Activated naive CD4-positive, alpha-beta T cell treated with anti-CD3 and anti-CD28 coated beads, Interleukin-2, amount 50 U/mL, for 24 hours (primary cell): ENCODE measurements around the gene SLC38A1.

Experiments
- H3K27ac Mint-ChIP-seq: one replicate; pipeline ENCODE4 v1.8.0; 2021; ENCODE audit warnings: mild to moderate bottlenecking, mixed read lengths
- H3K27me3 Mint-ChIP-seq: one replicate; pipeline ENCODE4 v1.8.0; 2021; ENCODE audit warnings: mixed read lengths
- H3K36me3 Mint-ChIP-seq: one replicate; pipeline ENCODE4 v1.8.0; 2021; ENCODE audit warnings: mixed read lengths
- H3K4me1 Mint-ChIP-seq: one replicate; pipeline ENCODE4 v1.8.0; 2021; ENCODE audit warnings: mixed read lengths
- H3K4me3 Mint-ChIP-seq: one replicate; pipeline ENCODE4 v1.8.0; 2021; ENCODE audit warnings: mild to moderate bottlenecking, mixed read lengths
- H3K9me3 Mint-ChIP-seq: one replicate; pipeline ENCODE4 v1.8.0; 2021; ENCODE audit warnings: mixed read lengths

SLC38A1 gene

DNA sequence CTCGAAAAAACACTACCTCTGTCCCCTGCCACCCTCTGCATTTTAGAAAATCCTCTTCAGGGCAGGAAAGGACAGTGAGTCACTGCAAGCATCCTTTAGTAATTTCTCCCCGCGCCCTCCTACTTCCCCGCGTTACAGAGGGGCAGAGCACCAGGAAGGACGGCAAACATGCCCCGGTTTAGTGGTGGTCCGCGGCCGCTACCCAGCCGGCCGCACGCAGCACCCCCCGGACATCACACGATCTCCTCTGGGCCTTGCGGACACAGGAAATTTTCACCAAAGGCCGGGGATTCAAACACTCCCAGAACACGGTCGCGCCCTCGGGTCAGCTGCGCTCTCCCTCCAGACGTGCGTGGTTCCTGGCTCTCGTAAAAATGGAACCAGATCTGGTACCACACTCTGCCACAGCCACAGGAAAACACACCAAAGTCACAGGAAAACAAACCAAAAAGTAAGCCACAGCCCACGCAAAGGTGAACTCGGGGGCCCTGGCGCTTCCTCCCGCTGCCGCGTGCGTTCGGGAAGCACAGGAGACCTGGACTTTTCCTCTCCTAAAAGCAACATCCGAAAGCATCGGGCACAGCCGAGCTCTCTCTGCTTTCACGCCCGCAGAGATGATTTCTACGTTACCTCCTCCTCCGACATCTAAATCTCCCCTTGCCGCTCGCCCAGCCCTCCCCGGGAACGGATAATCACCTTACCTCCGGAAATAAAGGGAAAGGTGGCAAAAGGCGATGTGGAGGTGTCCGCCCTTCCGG lies 839 bp downstream of the SLC38A1 start:
- Mint-ChIP-seq H3K4me3 (no peak overlapping the region), H3K36me3 (peaks cover 9% of the 10 kb centered on the region), H3K27me3 (no peaks in the 10 kb centered on the region), H3K27ac (no peak overlapping the region), H3K9me3 (no peaks in the 10 kb centered on the region), H3K4me1 (peaks cover 27% of the 10 kb centered on the region)

GRCh38 chr12:46267575-46267824 lies 1.3 kb downstream of the SLC38A1 start:
- H3K4me1 Mint-ChIP-seq, result peaks cover 22% of the 10 kb centered on the region
- peaks cover 11% of the 10 kb centered on the region for H3K36me3 Mint-ChIP-seq
- no peak overlapping the region for H3K4me3 Mint-ChIP-seq
- H3K27ac Mint-ChIP-seq, result no peak overlapping the region
- H3K9me3 Mint-ChIP-seq, result no peaks in the 10 kb centered on the region
- H3K27me3 Mint-ChIP-seq, result no peaks in the 10 kb centered on the region

GRCh38 chr12:46266869-46267574 lies 1.8 kb downstream of the SLC38A1 start:
- Mint-ChIP-seq H3K4me1 (peaks cover 18% of the 10 kb centered on the region), H3K27ac (no peak overlapping the region), H3K27me3 (no peaks in the 10 kb centered on the region), H3K4me3 (no peak overlapping the region), H3K9me3 (no peaks in the 10 kb centered on the region), H3K36me3 (peaks cover 11% of the 10 kb centered on the region)

DNA sequence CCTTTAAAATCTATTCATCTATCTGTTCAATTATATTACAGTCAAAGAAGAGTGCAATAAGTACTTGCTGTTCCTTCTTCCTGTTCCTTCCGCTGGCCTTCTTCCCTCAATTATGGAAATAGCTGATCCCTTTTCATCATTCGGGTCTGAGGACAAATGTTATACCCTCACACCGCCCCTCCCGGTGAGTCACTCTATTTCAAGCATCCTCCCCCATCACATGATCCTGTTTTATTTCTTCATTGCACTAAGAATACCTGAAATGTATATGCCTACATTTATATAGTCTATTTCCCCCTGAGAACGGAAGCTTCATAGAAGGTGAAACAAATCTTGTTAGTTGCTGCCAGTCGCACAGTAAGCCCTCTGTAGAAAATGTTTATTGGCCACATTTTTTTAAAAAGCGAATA lies 2.5 kb downstream of the SLC38A1 start:
- no peak overlapping the region for H3K4me3 Mint-ChIP-seq
- no peaks in the 10 kb centered on the region for H3K27me3 Mint-ChIP-seq
- H3K4me1 Mint-ChIP-seq, result peaks cover 11% of the 10 kb centered on the region
- H3K27ac Mint-ChIP-seq, result no peak overlapping the region
- H3K9me3 Mint-ChIP-seq, result no peaks in the 10 kb centered on the region
- peaks cover 11% of the 10 kb centered on the region for H3K36me3 Mint-ChIP-seq

GRCh38 chr12:46265734-46266133 lies 3.1 kb downstream of the SLC38A1 start:
- Mint-ChIP-seq H3K27me3 (no peaks in the 10 kb centered on the region), H3K36me3 (peaks cover 11% of the 10 kb centered on the region), H3K4me3 (no peak overlapping the region), H3K27ac (no peak overlapping the region), H3K4me1 (peaks cover 5% of the 10 kb centered on the region), H3K9me3 (no peaks in the 10 kb centered on the region)

DNA sequence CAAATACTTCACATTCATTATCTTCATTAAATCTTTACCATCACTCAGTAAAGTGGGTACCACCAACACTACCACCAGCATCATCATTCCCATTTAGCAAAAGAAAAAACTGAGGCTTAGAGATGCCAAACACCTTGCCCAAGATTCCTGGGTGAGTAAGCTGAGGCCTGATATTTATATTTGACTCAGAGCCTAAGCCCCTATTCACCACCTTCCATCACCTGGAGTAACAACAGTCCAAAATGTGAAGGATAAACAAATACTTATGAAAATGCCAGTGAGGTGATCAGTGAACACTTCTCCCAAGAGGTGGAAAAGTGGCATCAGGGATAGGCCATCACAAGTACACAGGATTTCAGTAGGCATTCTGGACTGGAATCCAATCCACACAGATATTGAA lies 3.7 kb downstream of the SLC38A1 start:
- Mint-ChIP-seq H3K4me1 (peaks cover under 1% of the 10 kb centered on the region), H3K27me3 (no peaks in the 10 kb centered on the region), H3K9me3 (no peaks in the 10 kb centered on the region), H3K36me3 (peaks cover 11% of the 10 kb centered on the region), H3K4me3 (no peak overlapping the region), H3K27ac (no peak overlapping the region)

DNA sequence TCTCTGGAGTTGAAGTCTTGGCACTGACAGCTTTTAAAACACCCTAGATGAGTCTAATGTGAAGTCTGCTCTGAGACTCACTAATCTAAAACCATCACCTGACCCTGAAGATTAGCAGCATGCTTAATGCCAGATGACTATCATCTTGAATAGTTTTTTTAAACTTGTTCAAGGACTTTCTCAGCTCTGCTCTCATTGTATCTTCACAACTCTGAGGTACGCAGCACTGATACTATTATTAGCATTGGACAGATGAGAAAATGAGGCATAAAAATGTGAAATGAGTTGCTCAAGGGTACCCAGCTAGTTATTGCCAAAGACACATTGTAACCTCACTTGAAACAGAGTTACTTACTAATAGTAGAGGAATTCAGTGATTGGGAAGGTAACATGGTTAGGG lies 4.8 kb downstream of the SLC38A1 start:
- Mint-ChIP-seq H3K4me3 (peak overlapping the region; percentile 81), H3K9me3 (no peaks in the 10 kb centered on the region), H3K27me3 (no peaks in the 10 kb centered on the region), H3K36me3 (peaks cover 11% of the 10 kb centered on the region), H3K4me1 (peaks cover 1% of the 10 kb centered on the region), H3K27ac (peak overlapping the region; percentile 78)

DNA sequence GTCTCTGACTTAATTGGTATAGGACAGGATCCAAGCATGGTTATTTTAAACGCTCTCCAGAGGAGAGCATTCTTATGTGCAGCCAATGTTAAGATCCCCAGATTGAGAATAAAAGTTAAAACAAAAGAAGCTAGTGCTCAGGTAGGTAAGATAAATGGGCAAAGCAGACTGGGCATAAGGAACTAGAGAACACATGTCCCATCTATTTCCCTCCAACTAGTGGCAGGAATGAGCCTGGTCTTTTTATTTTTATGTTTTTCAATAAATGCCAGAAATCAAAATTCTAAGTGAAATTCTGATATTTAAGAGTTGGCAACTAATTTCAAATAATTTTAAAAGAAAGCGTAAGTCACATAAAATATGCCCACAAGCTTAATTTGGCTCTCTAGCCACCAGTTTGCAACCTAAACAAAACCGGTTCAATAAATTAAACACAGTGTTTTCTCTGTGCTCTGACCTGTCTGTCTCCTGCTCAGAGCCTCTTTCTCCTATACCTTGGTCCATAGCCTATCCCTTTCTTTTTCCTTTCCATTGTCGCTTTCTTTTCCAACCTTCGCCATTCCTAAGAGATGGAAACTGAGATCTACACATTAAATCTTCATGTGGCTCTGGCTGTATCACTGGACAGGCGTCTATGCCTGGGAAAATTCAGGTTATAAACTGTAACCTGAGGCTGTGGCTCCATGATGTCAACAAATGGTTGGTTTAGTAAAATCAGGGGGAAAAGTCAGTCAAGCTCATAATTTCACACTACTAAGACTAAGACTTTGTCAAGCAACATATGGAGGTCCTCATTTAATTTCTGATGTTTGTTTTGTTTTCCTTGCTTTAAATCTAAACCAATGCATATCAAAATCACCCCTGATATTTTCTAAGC lies 5.5 kb downstream of the SLC38A1 start:
- Mint-ChIP-seq H3K4me3 (peak overlapping the region; percentile 81), H3K36me3 (peaks cover 9% of the 10 kb centered on the region), H3K27ac (peak overlapping the region; percentile 78), H3K27me3 (no peaks in the 10 kb centered on the region), H3K9me3 (no peaks in the 10 kb centered on the region), H3K4me1 (peaks cover 7% of the 10 kb centered on the region)

- H3K4me1 Mint-ChIP-seq, result peaks cover 24% of the 10 kb centered on the region
- H3K9me3 Mint-ChIP-seq, result no peaks in the 10 kb centered on the region
- H3K36me3 Mint-ChIP-seq, result peaks cover 11% of the 10 kb centered on the region
- no peak overlapping the region for H3K4me3 Mint-ChIP-seq
- H3K27me3 Mint-ChIP-seq, result no peaks in the 10 kb centered on the region
- peak overlapping the region; percentile 27 for H3K27ac Mint-ChIP-seq
Observed at GRCh38 chr12:46261646-46262045, 7.2 kb downstream of the SLC38A1 start.

DNA sequence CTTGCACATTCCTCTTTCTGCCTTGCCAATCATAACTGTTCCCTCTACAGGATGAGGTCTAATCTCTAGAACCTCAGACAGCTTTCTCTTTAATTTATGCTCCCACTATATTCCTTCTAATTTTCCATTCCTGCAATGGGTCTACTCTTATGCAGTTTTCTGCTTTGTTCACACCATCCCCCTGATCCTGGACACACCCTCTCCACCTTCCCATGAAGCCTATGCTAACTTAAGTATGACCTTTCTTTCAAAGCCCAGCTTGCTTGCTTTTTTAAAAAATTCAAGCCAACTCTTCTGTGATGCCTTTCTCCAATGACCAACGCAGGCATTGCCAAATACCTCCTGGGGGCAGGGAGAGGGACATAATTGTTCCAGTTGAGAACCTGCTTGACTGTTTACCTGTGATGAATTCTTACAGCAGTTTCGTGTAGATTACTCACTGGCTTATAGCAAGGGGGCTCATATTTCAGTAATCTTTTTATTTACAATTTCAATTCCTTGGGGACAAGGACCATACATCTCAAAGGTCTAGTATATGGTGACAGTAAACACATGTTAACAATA lies 7.8 kb downstream of the SLC38A1 start:
- Mint-ChIP-seq H3K4me3 (no peak overlapping the region), H3K27me3 (no peaks in the 10 kb centered on the region), H3K9me3 (no peaks in the 10 kb centered on the region), H3K27ac (no peak overlapping the region), H3K36me3 (peaks cover 14% of the 10 kb centered on the region), H3K4me1 (peaks cover 29% of the 10 kb centered on the region)

DNA sequence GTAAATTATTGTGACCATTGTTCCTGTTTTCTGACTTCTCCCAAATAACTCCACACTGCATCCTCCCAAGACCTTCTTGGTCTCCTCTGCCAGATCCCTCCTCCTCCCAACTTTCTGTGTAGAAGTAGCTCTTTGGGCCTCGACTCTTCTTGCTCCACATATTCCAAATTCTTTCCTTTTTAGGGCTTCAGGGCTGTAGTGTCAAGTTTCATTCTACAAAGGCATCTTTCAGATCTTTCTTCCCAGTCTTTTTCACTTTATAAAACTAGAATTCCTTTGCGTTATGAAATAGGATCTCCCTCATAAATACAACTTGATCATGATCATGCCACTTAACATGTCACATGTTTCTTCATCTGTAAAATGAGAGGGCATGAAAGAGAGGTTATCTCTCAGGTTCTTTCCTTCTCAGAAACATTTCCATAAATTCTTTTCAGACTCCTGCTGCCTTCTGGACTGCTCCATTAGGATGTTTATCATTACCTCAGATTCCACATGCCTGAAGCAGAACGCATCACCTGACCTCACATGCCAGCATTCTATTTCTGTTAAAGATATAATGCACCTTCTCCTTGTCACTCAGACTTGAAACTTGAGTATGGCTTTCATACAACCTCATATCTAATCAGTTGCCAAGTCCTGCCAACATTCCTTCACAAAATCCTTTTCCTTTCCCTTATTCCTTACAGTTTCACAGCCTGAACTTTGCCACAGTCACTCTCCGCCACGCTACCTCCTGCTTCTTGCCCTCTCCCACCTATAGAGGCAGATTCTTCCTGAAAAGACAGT lies 8.5 kb downstream of the SLC38A1 start:
- peaks cover 34% of the 10 kb centered on the region for H3K4me1 Mint-ChIP-seq
- H3K36me3 Mint-ChIP-seq, result peaks cover 18% of the 10 kb centered on the region
- no peaks in the 10 kb centered on the region for H3K27me3 Mint-ChIP-seq
- H3K27ac Mint-ChIP-seq, result no peak overlapping the region
- no peaks in the 10 kb centered on the region for H3K9me3 Mint-ChIP-seq
- H3K4me3 Mint-ChIP-seq, result no peak overlapping the region

DNA sequence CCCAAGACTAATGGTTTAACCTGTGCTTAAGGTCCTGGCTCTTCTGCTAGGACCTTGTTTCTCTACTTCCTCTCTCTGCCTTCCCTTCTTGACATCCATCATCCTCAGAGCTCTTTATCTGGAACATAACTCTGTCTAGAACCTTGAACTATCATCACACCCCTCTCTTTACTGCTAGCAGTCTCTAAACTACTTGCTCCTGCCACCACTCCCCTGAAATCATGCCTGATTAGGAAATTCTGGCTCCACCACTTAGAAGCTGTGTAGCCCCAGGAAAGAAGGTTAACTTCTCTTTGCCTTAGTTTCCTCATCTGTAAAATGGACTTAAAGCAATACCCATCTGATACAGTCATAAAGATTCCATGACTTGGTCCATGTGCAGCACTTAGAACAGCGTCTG lies 9.1 kb downstream of the SLC38A1 start:
- Mint-ChIP-seq H3K27me3 (no peaks in the 10 kb centered on the region), H3K9me3 (no peaks in the 10 kb centered on the region), H3K36me3 (peaks cover 19% of the 10 kb centered on the region), H3K27ac (no peak overlapping the region), H3K4me3 (no peak overlapping the region), H3K4me1 (peaks cover 39% of the 10 kb centered on the region)

DNA sequence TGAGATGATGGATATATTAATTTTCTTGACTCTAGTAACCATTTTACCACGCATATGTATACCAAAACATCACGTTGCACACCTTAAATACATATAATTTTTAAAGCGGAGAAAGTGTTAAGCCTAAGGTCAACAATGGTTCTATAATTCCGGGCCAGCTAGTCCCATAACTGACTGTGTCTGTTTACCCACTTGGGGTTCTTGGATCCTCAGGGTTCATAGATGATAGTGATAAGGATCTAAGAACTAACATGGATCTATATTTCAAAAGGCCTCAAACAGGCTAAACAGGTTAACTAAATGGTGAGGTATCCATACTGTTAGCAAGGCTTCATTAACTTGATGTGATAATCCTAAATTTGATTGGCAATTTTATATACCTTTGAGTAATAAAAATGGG lies 9.8 kb downstream of the SLC38A1 start:
- Mint-ChIP-seq H3K4me1 (peaks cover 45% of the 10 kb centered on the region), H3K9me3 (no peaks in the 10 kb centered on the region), H3K27ac (peak overlapping the region; percentile 12), H3K36me3 (peaks cover 24% of the 10 kb centered on the region), H3K4me3 (no peak overlapping the region), H3K27me3 (no peaks in the 10 kb centered on the region)

GRCh38 chr12:46258129-46258528 lies 10.7 kb downstream of the SLC38A1 start:
- Mint-ChIP-seq H3K4me1 (peaks cover 54% of the 10 kb centered on the region), H3K27me3 (no peaks in the 10 kb centered on the region), H3K9me3 (no peaks in the 10 kb centered on the region), H3K36me3 (peaks cover 33% of the 10 kb centered on the region), H3K4me3 (peak overlapping the region; percentile 42), H3K27ac (peak overlapping the region; percentile 30)

- H3K27me3 Mint-ChIP-seq, result no peaks in the 10 kb centered on the region
- peaks cover 61% of the 10 kb centered on the region for H3K4me1 Mint-ChIP-seq
- H3K36me3 Mint-ChIP-seq, result peaks cover 39% of the 10 kb centered on the region
- H3K9me3 Mint-ChIP-seq, result no peaks in the 10 kb centered on the region
- H3K27ac Mint-ChIP-seq, result peak overlapping the region; percentile 85
- peak overlapping the region; percentile 74 for H3K4me3 Mint-ChIP-seq
Observed at GRCh38 chr12:46256942-46257341, 11.9 kb downstream of the SLC38A1 start.
